B cell (primary cell): ENCODE data around the gene DROSHA. TPM values are rescaled to one million over a fixed set of nuclear protein-coding genes. Genes with fewer than 3 reads are reported as not detected.

Experiments used
- ATAC-seq: fragments of 200-7000 bp; cut with Tn5 transposase; one replicate; pipeline ENCODE4 v1.10.0; 2021; ENCODE audit warnings: low read depth, mild to moderate bottlenecking, moderate number of reproducible peaks, moderate library complexity
- CTCF ChIA-PET: fragments of 350-600 bp; sonication (Branson Sonifier 250); formaldehyde crosslinking; loops from one replicate; lab custom pipeline; 2021; ENCODE audit warnings: antibody characterized with exemption, inconsistent platforms; lab: Charles Lee
- POLR2A ChIA-PET: fragments of 350-600 bp; sonication (Branson Sonifier 250); formaldehyde crosslinking; loops from one replicate; lab custom pipeline; 2021; ENCODE audit warnings: antibody characterized with exemption; lab: Charles Lee
- DNase-seq: peaks from one replicate; pipeline ENCODE4 v3.0.0; 2013
- H2AFZ ChIP-seq: 2 replicates; pipeline ENCODE4 v1.6.1; 2012; ENCODE audit warnings: mild to moderate bottlenecking, low read depth, low read length; ENCODE audit not compliant: insufficient read depth, poor library complexity, severe bottlenecking
- H3K27ac ChIP-seq, 2 donors: 1 replicate in 1 of 2; 2 replicates in 1 of 2; pipeline ENCODE4 v1.5.1; 2012 to 2013; ENCODE audit warnings: low read length in 2 of 2, mild to moderate bottlenecking in 2 of 2, moderate library complexity in 1 of 2
- H3K27me3 ChIP-seq, 4 experiments: fragments of 200-600 bp in 1 of 4; sonication (generic) in 1 of 4; replicated peaks in 1 of 4; 1 replicate in 2 of 4; 2 replicates in 2 of 4; pipeline versions ENCODE4 v1.6.1 to v1.7.0; 2013 to 2016; ENCODE audit warnings: low read length in 3 of 4, mild to moderate bottlenecking in 2 of 4, mixed read lengths in 1 of 4, moderate library complexity in 1 of 4; ENCODE audit not compliant: insufficient read depth in 4 of 4, control insufficient read depth in 3 of 4; ENCODE audit errors: control extremely low read depth in 1 of 4
- H3K36me3 ChIP-seq, 2 experiments: replicated peaks in 1 of 2; 1 replicate in 1 of 2; 2 replicates in 1 of 2; pipeline versions ENCODE4 v1.6.1 to v1.7.1; 2013; ENCODE audit warnings: low read length in 1 of 2; ENCODE audit not compliant: insufficient read depth in 2 of 2, control insufficient read depth in 1 of 2; ENCODE audit errors: control extremely low read depth in 1 of 2, extremely low read depth in 1 of 2
- H3K4me1 ChIP-seq, 2 donors: fragments of 200-600 bp in 1 of 2; sonication (generic) in 1 of 2; 1 replicate in 1 of 2; 2 replicates in 1 of 2; pipeline versions ENCODE4 v1.5.1 to v1.6.1; 2013 to 2017; ENCODE audit warnings: low read length in 2 of 2; ENCODE audit not compliant: control insufficient read depth in 2 of 2, insufficient read depth in 2 of 2
- H3K4me2 ChIP-seq: replicated peaks from 2 replicates; pipeline ENCODE3; 2012; ENCODE audit warnings: mild to moderate bottlenecking, low read depth, low read length; ENCODE audit not compliant: poor library complexity, severe bottlenecking
- H3K4me3 ChIP-seq, 5 experiments: fragments of 200-600 bp in 1 of 5; sonication (generic) in 1 of 5; 1 replicate in 3 of 5; 2 replicates in 2 of 5; pipeline versions ENCODE4 v1.5.1 to v1.7.0; 2011 to 2016; ENCODE audit warnings: low read length in 4 of 5, mild to moderate bottlenecking in 4 of 5, low read depth in 2 of 5, control low read depth in 1 of 5, moderate library complexity in 1 of 5; ENCODE audit not compliant: insufficient read depth in 1 of 5; ENCODE audit errors: control extremely low read depth in 1 of 5, extremely low read depth in 1 of 5
- H3K79me2 ChIP-seq: fragments of 200-600 bp; sonication (generic); one replicate; pipeline ENCODE4 v1.6.0; 2016; ENCODE audit warnings: low read length; ENCODE audit not compliant: control insufficient read depth, insufficient read depth
- H3K9ac ChIP-seq: fragments of 200-600 bp; sonication (generic); 2 replicates; pipeline ENCODE4 v1.6.1; 2017; ENCODE audit warnings: mild to moderate bottlenecking, low read length, moderate library complexity
- H3K9me3 ChIP-seq, 3 donors: one replicate each; pipeline versions ENCODE4 v1.6.1 to v1.7.1; 2013; ENCODE audit warnings: low read length in 2 of 3; ENCODE audit not compliant: control insufficient read depth in 2 of 3, insufficient read depth in 1 of 3; ENCODE audit errors: control extremely low read depth in 1 of 3
- H4K20me1 ChIP-seq: 2 replicates; pipeline ENCODE4 v1.6.0; 2012; ENCODE audit warnings: mild to moderate bottlenecking, low read length; ENCODE audit not compliant: insufficient read depth, control insufficient read depth, poor library complexity, severe bottlenecking
- H3K27ac Mint-ChIP-seq: one replicate; pipeline ENCODE4 v1.8.0; 2021; ENCODE audit warnings: mixed read lengths
- H3K27me3 Mint-ChIP-seq: one replicate; pipeline ENCODE4 v1.8.0; 2021; ENCODE audit warnings: mixed read lengths
- H3K4me1 Mint-ChIP-seq: one replicate; pipeline ENCODE4 v1.8.0; 2021; ENCODE audit warnings: mixed read lengths
- H3K4me3 Mint-ChIP-seq: one replicate; pipeline ENCODE4 v1.8.0; 2021; ENCODE audit warnings: mixed read lengths
- H3K9me3 Mint-ChIP-seq: one replicate; pipeline ENCODE4 v1.8.0; 2022; ENCODE audit warnings: mixed read lengths; ENCODE audit not compliant: insufficient read depth
- CTCF ChIP-seq: fragments of 200-600 bp; IDR thresholded peaks from one replicate; pipeline ENCODE4 v1.8.0; 2022; ENCODE audit warnings: antibody characterized with exemption, mild to moderate bottlenecking
- EZH2 ChIP-seq: IDR thresholded peaks from 2 replicates; pipeline ENCODE4 v1.6.1; 2012; ENCODE audit warnings: borderline replicate concordance, low read depth, mild to moderate bottlenecking, moderate library complexity, low read length; ENCODE audit not compliant: insufficient read depth, poor library complexity, severe bottlenecking
- WGBS: methylation state at CpG from one replicate; pipeline ENCODE4 v1.1.5; 2013; ENCODE audit warnings: missing lambda C conversion rate; ENCODE audit not compliant: insufficient coverage; 5-methylcytosine and 5-hydroxymethylcytosine counted together
- intact Hi-C: fragments of 100-400 bp; cut with micrococcal nuclease; formaldehyde crosslinking; loops from one replicate; pipeline ENCODE4 v1.10.0; 2022
- polyA plus RNA-seq: library from polyadenylated mRNA; depleted of rRNA; stranded (reverse); fragments of >200 nt; gene quantifications from 2 replicates; pipeline ENCODE4 v1.2.3, GENCODE V29; 2012
- total RNA-seq, 2 donors: library from RNA; stranded (reverse); fragments of 120-200 nt in 1 of 2; gene quantifications; 1 replicate in 1 of 2; 2 replicates in 1 of 2; pipeline versions ENCODE4 v1.2.3 to v1.2.4, GENCODE V29; 2013 to 2022

The DROSHA gene
- total and polyA plus RNA-seq, 2 donors (not counting 1 experiment from before 2014, with no cell fraction given), result 31.2 to 62.4 TPM

DNA sequence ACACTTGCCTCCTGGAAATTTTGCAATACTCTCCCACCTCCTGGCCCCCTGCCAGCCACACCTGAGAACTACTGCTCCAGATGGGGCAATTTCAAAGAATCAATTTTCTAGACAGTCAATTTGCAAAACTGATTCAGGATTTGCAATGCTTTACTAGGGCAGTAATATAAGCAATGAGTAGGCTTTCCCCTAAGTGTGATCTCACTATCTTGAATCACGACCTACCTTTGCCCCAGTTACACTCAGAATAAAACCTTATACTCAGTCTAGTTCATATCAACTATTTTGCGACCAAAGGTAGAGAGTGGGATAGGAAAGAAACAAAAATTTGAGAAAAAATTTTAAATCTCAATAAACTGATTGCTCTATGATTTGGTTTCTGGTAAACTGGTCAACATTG, 54.4 kb downstream of the DROSHA start:
- ChIA-PET POLR2A (no interaction called here), CTCF (no interaction called here)
- TF ChIP-seq EZH2 (no peak), CTCF (no peak)
- WGBS, result no CpG with 5 or more reads among the region's 2 CpGs
- no peak overlapping the region for H3K27ac ChIP-seq
- peaks cover 13 to 25% of the 10 kb centered on the region in 2 experiments for H3K36me3 ChIP-seq
- H3K9me3 Mint-ChIP-seq, result no peaks in the 10 kb centered on the region
- no peaks in the 10 kb centered on the region for H3K27me3 Mint-ChIP-seq
- no peaks in the 10 kb centered on the region for H3K9me3 ChIP-seq
- no peak for ATAC-seq
- H3K4me3 Mint-ChIP-seq, result no peak overlapping the region
- H3K4me1 Mint-ChIP-seq, result no peaks in the 10 kb centered on the region
- H3K27ac Mint-ChIP-seq, result no peak overlapping the region
- H3K4me1 ChIP-seq, result no peaks in the 10 kb centered on the region
- intact Hi-C loops, result no loop called here
- H3K79me2 ChIP-seq, result no peaks in the 10 kb centered on the region
- no peak overlapping the region for H3K4me2 ChIP-seq
- H3K9ac ChIP-seq, result no peak overlapping the region
- no peak for DNase-seq
- H4K20me1 ChIP-seq, result no peaks in the 10 kb centered on the region
- H3K4me3 ChIP-seq, result no peak overlapping the region
- no peak overlapping the region for H2AFZ ChIP-seq
- H3K27me3 ChIP-seq, result no peaks in the 10 kb centered on the region

- WGBS, result 94% methylated on average over 3 of the region's 4 CpGs
- DNase-seq (no peak), ATAC-seq (no peak)
- Mint-ChIP-seq H3K4me3 (no peak overlapping the region), H3K9me3 (no peaks in the 10 kb centered on the region), H3K4me1 (no peaks in the 10 kb centered on the region), H3K27me3 (no peaks in the 10 kb centered on the region), H3K27ac (no peak overlapping the region)
- Histone ChIP-seq H3K4me3 (no peak overlapping the region), H3K27ac (no peak overlapping the region), H3K4me1 (no peaks in the 10 kb centered on the region), H3K9me3 (no peaks in the 10 kb centered on the region), H4K20me1 (no peaks in the 10 kb centered on the region), H3K27me3 (no peaks in the 10 kb centered on the region), H3K79me2 (no peaks in the 10 kb centered on the region), H3K36me3 (peaks cover 9 to 21% of the 10 kb centered on the region in 2 experiments), H2AFZ (no peak overlapping the region), H3K4me2 (no peak overlapping the region), H3K9ac (no peak overlapping the region)
- ChIA-PET POLR2A (no interaction called here), CTCF (no interaction called here)
- no peak for TF ChIP-seq CTCF
- no peak for TF ChIP-seq EZH2
- intact Hi-C loops, result no loop called here
Observed at GRCh38 chr5:31476738-31477141, 55.2 kb downstream of the DROSHA start.
